Measurements from ENCODE around the gene PPP1R27. TPM values are rescaled to one million over a fixed set of nuclear protein-coding genes. Genes with fewer than 3 reads are reported as not detected.
A peak's percentile ranks its signal among the peaks of the same experiment; 100 is the strongest.

PPP1R27 gene
- total and polyA plus RNA-seq, 9 of the 15 experiments (the other 6 are each of a cell fraction or from before 2014, with no cell fraction given) = 0.29 to 6.9 (median 1.5) TPM; not detected in 2

DNA sequence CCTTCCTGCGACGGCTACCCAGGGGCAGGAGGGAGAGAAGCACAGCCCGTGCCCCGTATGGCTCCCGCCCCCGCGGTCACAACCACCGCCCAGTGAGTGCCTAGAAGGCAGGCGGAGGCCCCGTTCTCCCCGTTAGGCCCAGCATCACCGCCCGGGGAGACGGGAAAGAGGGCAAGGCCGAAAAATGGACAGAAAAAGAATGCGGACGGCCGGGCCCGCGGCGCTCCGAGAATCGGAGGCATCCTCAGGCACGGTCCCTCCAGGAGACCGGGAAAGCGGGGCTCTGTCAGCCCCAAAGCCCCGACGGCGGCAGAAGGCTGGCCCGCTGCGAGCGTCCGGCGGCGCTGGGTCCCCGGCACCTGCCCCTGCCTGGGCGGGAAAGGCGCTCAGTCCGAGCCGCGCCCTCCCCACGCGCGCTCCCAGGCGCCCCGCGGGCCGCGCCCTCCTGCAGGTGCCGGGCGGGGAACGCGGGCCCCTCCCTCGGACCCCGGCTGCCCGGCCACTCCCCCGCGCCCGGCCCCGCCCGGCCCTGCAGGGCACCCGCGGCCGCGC, 2.2 kb downstream of the PPP1R27 start (continued):
- peak in 1 of 2 experiments; percentile 69; a peak in 1 of 4 replicates for TF ChIP-seq NONO (IDR thresholded peaks at IDR 0.05; ENCODE audit: low read depth in 2 of 2, low read length in 1 of 2)

- POLR2A ChIA-PET = interaction anchor here (0.6 to 3.6 kb wide), 3 partner anchors 10 to 129 kb away, joined by 3 to 25 read pairs (median 4); partner anchors contain the start of gene MRPL12
- Histone ChIP-seq H3K9me1 (ENCODE audit: control insufficient read depth, insufficient read depth, low read length) (no peaks in the 10 kb centered on the region), H3K27ac (ENCODE audit: extremely low read depth, low read depth, low read length) (peak overlapping the region; percentile 76), H3K4me3 (peak overlapping the region; percentile 52), H3K9me3 (replicated peaks; ENCODE audit: control insufficient read depth, insufficient read depth, low read depth, low read length) (no peaks in the 10 kb centered on the region), H4K20me1 (replicated peaks; ENCODE audit: control insufficient read depth, insufficient read depth, low read length) (no peaks in the 10 kb centered on the region), H3K79me2 (ENCODE audit: control insufficient read depth, insufficient read depth, low read length) (peaks cover 28% of the 10 kb centered on the region; the same call in 2 of the 3 replicates), H3K27me3 (ENCODE audit: control insufficient read depth in 2 of 2, insufficient read depth in 2 of 2, low read length in 2 of 2) (no peaks in the 10 kb centered on the region), H2AFZ (ENCODE audit: low read depth, low read length) (peak overlapping the region; percentile 64), H3K4me2 (ENCODE audit: insufficient read depth, low read length) (peak overlapping the region; percentile 89), H3K4me1 (replicated peaks in 1 of 2; ENCODE audit: control insufficient read depth in 2 of 2, insufficient read depth in 2 of 2, low read length in 2 of 2) (peaks cover 25 to 65% of the 10 kb centered on the region in 2 experiments), H3K9ac (ENCODE audit: insufficient read depth in 1 of 2, low read depth in 2 of 2, low read length in 2 of 2) (peak overlapping the region; percentile 75 to 96), H3K36me3 (ENCODE audit: control insufficient read depth, insufficient read depth, low read length) (no peaks in the 10 kb centered on the region)
- 30% methylated on average over 18 of the region's 18 CpGs for WGBS (ENCODE audit: insufficient coverage, low coverage, missing lambda C conversion rate)
- TSS peak; percentile 74 for BruUV-seq (replicated peaks)
- CTCF ChIA-PET (ENCODE audit: low intra/inter-chr PET ratio) = no interaction called here
- DNase-seq (ENCODE audit: extremely low read depth in 1 of 4, low spot score in 3 of 4) (peak in 1 of 4 experiments; percentile 54), FAIRE-seq (no peak), ATAC-seq (peak; percentile 5)
- intact Hi-C loops (cut with micrococcal nuclease) (no loop called here), in situ Hi-C loops (cut with MboI) (no loop called here)
- TF ChIP-seq, protein P1, sequence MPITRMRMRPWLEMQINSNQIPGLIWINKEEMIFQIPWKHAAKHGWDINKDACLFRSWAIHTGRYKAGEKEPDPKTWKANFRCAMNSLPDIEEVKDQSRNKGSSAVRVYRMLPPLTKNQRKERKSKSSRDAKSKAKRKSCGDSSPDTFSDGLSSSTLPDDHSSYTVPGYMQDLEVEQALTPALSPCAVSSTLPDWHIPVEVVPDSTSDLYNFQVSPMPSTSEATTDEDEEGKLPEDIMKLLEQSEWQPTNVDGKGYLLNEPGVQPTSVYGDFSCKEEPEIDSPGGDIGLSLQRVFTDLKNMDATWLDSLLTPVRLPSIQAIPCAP (CRISPR knock-in tag; IDR thresholded peaks at IDR 0.05; ENCODE audit: borderline replicate concordance) = no peak
- TF ChIP-seq ZNF263 (CRISPR knock-in tag; IDR thresholded peaks at IDR 0.05; ENCODE audit: borderline replicate concordance) (peak; percentile 4; the same call in 1 of the 2 replicates), EGR1 (conservative IDR thresholded peaks at IDR 0.05) (no peak), CHCHD3 (CRISPR knock-in tag; IDR thresholded peaks at IDR 0.05) (no peak), ELF2 (CRISPR knock-in tag; IDR thresholded peaks at IDR 0.05) (no peak), SMARCE1 (IDR thresholded peaks at IDR 0.05) (peak; percentile 32; the same call in 1 of the 2 replicates), MTF1 (CRISPR knock-in tag; IDR thresholded peaks at IDR 0.05; ENCODE audit: borderline replicate concordance) (no peak), MNT (conservative IDR thresholded peaks at IDR 0.05) (peak in 1 of 2 experiments; percentile 50; a peak in 2 of 4 replicates), PTRF (tag; IDR thresholded peaks at IDR 0.05) (no peak), ERF (CRISPR knock-in tag; IDR thresholded peaks at IDR 0.05) (no peak), TFE3 (CRISPR knock-in tag; IDR thresholded peaks at IDR 0.05) (no peak), CREM (IDR thresholded peaks at IDR 0.05; ENCODE audit: low read depth) (peak; percentile 45; the same call in 1 of the 2 replicates)
- TF ChIP-seq, protein P2, sequence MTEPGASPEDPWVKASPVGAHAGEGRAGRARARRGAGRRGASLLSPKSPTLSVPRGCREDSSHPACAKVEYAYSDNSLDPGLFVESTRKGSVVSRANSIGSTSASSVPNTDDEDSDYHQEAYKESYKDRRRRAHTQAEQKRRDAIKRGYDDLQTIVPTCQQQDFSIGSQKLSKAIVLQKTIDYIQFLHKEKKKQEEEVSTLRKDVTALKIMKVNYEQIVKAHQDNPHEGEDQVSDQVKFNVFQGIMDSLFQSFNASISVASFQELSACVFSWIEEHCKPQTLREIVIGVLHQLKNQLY (CRISPR knock-in tag; conservative IDR thresholded peaks at IDR 0.05) = no peak
These were observed 2.8 kb downstream of the PPP1R27 start for GRCh38 chr17:81831957-81832607.
